ENCODE measurements around the gene SATB1.

SATB1 gene
- long read RNA-seq, full-length matches to known transcripts = 2 of 139 reads
- long read RNA-seq, partial matches to known transcripts = 8 of 139 reads
- long read RNA-seq, other reads (novel, unspliced or antisense) = 129 of 139 reads

DNA sequence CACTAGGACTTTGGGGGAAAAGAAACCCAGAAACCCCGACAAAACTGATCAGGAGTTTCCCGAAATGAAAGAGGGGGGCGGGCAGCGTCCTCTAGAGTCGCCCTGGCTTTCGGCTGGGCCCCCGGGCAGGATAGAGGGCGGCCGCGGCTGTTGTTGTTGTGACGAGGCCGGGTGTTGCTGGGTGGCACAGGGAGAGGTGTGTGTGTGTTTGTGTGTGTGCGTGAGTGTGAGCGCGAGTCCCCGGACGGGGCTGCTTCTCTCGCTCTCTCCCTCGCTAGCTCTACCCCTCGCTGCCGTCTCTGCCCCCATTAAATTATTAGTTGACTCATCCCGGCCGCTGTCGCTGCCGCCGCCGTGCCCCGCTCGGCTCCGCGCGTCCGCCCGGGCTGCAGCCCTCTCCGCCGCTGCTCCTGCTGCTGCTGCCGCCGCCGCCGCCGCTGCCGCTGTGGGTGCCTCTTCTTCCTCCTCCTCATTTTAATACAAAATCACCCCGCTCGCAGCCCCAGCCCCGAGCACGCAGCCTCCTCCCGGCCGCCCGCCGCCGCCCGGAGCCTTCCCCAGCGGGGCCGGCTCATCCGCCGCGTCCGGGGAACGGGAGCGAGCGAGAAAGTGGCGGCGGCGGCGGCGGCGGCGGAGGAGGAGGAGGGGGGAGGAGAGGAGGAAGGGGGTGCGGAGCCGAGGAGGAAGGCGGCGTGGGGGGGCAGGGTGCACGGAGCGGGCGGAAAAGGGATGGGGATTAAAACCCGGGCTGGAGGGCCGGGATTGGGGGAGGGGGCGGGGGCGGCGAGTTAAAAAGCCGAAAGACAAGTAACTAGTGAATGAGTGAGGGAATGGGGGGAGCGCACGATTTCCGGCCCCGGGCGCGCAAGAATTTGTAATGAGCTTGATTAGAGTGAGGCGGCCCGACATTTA is at the start of gene SATB1:
SATB1 (minus strand) TSS at position 611 of the 912 bp plus-strand sequence. CDS start 4,372 bp downstream, outside the sequence.
- Histone ChIP-seq H3K27me3 (ENCODE audit: insufficient read depth, poor library complexity, severe bottlenecking) (no peaks in the 10 kb centered on the region), H3K4me3 (replicated peaks; ENCODE audit: insufficient read depth, low read length) (peak within 1 kb of the TSS; percentile 70), H3K27ac (replicated peaks) (peak within 1 kb of the TSS; percentile 82)
- TF ChIP-seq, protein P1, sequence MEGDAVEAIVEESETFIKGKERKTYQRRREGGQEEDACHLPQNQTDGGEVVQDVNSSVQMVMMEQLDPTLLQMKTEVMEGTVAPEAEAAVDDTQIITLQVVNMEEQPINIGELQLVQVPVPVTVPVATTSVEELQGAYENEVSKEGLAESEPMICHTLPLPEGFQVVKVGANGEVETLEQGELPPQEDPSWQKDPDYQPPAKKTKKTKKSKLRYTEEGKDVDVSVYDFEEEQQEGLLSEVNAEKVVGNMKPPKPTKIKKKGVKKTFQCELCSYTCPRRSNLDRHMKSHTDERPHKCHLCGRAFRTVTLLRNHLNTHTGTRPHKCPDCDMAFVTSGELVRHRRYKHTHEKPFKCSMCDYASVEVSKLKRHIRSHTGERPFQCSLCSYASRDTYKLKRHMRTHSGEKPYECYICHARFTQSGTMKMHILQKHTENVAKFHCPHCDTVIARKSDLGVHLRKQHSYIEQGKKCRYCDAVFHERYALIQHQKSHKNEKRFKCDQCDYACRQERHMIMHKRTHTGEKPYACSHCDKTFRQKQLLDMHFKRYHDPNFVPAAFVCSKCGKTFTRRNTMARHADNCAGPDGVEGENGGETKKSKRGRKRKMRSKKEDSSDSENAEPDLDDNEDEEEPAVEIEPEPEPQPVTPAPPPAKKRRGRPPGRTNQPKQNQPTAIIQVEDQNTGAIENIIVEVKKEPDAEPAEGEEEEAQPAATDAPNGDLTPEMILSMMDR (IDR thresholded peaks at IDR 0.05; ENCODE audit: insufficient read depth, low read length) = no peak
- TF ChIP-seq SPI1 (IDR thresholded peaks at IDR 0.05; ENCODE audit: borderline replicate concordance, low read depth) (no peak), POLR2AphosphoS5 (IDR thresholded peaks at IDR 0.05; ENCODE audit: low read depth) (peak; percentile 26; the same call in 1 of the 2 replicates), GABPA (IDR thresholded peaks at IDR 0.05; ENCODE audit: low read depth) (peak; percentile 15; the same call in 1 of the 2 replicates)
- TF ChIP-seq, protein P2, sequence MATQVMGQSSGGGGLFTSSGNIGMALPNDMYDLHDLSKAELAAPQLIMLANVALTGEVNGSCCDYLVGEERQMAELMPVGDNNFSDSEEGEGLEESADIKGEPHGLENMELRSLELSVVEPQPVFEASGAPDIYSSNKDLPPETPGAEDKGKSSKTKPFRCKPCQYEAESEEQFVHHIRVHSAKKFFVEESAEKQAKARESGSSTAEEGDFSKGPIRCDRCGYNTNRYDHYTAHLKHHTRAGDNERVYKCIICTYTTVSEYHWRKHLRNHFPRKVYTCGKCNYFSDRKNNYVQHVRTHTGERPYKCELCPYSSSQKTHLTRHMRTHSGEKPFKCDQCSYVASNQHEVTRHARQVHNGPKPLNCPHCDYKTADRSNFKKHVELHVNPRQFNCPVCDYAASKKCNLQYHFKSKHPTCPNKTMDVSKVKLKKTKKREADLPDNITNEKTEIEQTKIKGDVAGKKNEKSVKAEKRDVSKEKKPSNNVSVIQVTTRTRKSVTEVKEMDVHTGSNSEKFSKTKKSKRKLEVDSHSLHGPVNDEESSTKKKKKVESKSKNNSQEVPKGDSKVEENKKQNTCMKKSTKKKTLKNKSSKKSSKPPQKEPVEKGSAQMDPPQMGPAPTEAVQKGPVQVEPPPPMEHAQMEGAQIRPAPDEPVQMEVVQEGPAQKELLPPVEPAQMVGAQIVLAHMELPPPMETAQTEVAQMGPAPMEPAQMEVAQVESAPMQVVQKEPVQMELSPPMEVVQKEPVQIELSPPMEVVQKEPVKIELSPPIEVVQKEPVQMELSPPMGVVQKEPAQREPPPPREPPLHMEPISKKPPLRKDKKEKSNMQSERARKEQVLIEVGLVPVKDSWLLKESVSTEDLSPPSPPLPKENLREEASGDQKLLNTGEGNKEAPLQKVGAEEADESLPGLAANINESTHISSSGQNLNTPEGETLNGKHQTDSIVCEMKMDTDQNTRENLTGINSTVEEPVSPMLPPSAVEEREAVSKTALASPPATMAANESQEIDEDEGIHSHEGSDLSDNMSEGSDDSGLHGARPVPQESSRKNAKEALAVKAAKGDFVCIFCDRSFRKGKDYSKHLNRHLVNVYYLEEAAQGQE (IDR thresholded peaks at IDR 0.05; ENCODE audit: insufficient replicate concordance, low read depth) = no peak
- DNase-seq (ENCODE audit: low read depth in 1 of 2, low spot score in 1 of 2) = peak; percentile 36 to 80

DNA sequence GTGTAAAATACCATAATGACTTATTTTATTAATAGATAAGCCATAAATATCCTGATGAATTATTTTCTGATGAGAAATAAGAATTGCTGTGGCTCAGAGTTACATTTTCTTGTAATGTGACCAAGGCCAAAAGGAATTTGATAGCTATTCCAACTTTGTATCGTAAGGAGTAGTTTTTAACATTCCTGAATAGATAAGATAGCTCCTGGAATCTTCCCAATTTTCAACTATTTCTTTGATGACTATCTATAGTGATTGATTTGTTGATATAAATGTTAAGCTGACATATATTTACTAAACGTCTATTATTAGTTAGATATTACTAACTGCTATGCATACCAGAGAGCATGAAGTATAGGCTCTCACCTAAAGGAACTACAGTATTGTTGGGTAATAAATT is 49.1 kb upstream of the SATB1 start:
- TF ChIP-seq, protein P1 (IDR thresholded peaks at IDR 0.05; ENCODE audit: insufficient read depth, low read length) = no peak
- TF ChIP-seq POLR2AphosphoS5 (IDR thresholded peaks at IDR 0.05; ENCODE audit: low read depth) (no peak), SPI1 (IDR thresholded peaks at IDR 0.05; ENCODE audit: borderline replicate concordance, low read depth) (no peak), GABPA (IDR thresholded peaks at IDR 0.05; ENCODE audit: low read depth) (no peak)
- TF ChIP-seq, protein P2 (IDR thresholded peaks at IDR 0.05; ENCODE audit: insufficient replicate concordance, low read depth) = no peak
- no peak for DNase-seq (ENCODE audit: low read depth in 1 of 2, low spot score in 1 of 2)

DNA sequence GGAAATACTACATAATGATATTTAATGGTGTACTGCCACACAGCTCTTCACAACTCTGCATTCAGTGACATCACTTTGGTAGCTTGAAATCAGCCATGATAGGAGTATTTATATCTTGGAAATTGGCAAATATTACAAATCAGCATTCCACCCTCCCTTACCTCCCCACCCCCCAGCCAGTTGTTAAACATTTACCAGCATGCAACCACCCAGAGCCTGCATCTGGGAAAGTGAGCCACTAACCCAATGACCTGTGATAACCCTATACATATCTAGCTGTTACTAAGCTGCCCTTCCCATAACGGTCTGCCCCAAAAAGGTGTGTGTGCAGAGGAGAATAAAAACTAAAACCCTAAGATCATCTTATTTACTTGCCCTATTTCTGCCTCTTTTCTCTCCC is 44.6 kb upstream of the SATB1 start:
- Histone ChIP-seq H3K27me3 (ENCODE audit: insufficient read depth, poor library complexity, severe bottlenecking) (no peaks in the 10 kb centered on the region), H3K27ac (replicated peaks) (no peak overlapping the region), H3K4me3 (replicated peaks; ENCODE audit: insufficient read depth, low read length) (no peak overlapping the region)
- TF ChIP-seq, protein P1 (IDR thresholded peaks at IDR 0.05; ENCODE audit: insufficient read depth, low read length) = no peak
- no peak for TF ChIP-seq POLR2AphosphoS5 (IDR thresholded peaks at IDR 0.05; ENCODE audit: low read depth)
- TF ChIP-seq SPI1 (IDR thresholded peaks at IDR 0.05; ENCODE audit: borderline replicate concordance, low read depth) = no peak
- no peak for TF ChIP-seq GABPA (IDR thresholded peaks at IDR 0.05; ENCODE audit: low read depth)
- TF ChIP-seq, protein P2 (IDR thresholded peaks at IDR 0.05; ENCODE audit: insufficient replicate concordance, low read depth) = no peak
- no peak for DNase-seq (ENCODE audit: low read depth in 1 of 2, low spot score in 1 of 2)

More for the DNA sequence above, 49.1 kb upstream of the SATB1 start:
- Histone ChIP-seq H3K27me3 (ENCODE audit: insufficient read depth, poor library complexity, severe bottlenecking) (no peaks in the 10 kb centered on the region), H3K4me3 (replicated peaks; ENCODE audit: insufficient read depth, low read length) (no peak overlapping the region), H3K27ac (replicated peaks) (no peak overlapping the region)

All from HL-60 (cell line).